SH-SY5Y (cell line): ENCODE measurements around the gene PTPRCAP.

ENCODE experiments used
- GATA2 ChIP-seq: IDR thresholded peaks from 2 replicates; pipeline ENCODE4 v1.6.1; 2011; ENCODE audit warnings: mild to moderate bottlenecking, low read depth, low read length
- GATA3 ChIP-seq: IDR thresholded peaks from 2 replicates; pipeline ENCODE4 v1.6.1; 2011; ENCODE audit warnings: low read depth, mild to moderate bottlenecking, low read length, moderate library complexity

DNA sequence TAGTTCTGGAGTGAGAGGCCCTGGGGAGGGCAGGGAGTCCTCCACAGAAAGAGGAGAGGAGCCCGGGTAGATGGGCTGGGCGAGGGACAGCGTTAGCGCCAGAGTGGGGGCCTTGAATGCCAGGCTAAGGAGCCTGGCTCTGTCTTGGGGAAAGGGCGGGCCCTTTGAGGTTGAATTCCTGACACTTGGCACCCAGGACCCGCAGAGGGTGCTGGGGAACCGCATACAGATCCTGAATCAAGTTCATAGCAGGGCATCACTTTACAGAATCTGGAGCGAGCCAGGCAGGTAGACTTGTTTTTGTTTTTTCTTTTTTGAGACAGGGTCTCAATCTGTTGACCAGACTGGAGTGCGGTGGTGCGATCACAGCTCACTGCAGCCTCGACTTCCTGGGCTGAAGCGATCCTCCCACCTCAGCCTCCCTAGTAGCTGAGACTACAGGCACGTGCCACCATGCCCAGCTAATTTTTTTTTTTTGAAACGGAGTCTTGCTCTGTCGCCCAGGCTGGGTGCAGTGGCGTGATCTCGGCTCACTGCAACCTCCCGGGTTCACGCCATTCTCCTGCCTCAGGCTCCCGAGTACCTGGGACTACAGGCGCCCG lies 16.0 kb downstream of the PTPRCAP start:
- TF ChIP-seq GATA2 (no peak), GATA3 (no peak)
